SK-N-MC (cell line): ENCODE results near the gene XXYLT1.

Source experiments
- EZH2 ChIP-seq: fragments of 200-600 bp; sonication (generic); IDR thresholded peaks from one replicate; pipeline ENCODE4 v1.6.1; 2017; ENCODE audit warnings: antibody characterized with exemption
- POLR2AphosphoS5 ChIP-seq: IDR thresholded peaks from 2 replicates; pipeline ENCODE4 v1.6.1; 2012; ENCODE audit warnings: mild to moderate bottlenecking, low read depth, low read length, borderline replicate concordance

DNA sequence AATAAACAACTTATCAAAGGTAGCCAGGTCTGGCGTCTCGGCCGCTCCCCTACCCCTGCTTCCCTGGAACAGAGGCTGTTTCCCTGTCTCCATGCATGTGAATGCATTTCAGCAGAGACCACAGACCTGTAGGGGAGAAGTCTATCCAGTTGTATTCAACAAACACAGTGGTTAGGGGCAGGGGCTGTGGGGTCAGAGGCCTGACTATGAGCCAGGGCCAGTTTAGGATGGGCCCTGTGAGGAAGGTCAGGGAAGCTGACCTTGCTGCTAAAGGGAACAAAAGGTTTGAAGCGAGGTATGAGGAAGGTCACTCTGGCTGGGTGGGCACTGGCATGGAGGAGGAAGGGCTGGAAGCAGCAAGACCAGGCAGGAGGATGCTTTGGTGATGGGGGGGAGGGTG lies 184.6 kb downstream of the XXYLT1 start:
- no peak for TF ChIP-seq EZH2
- TF ChIP-seq POLR2AphosphoS5: no peak
